NCI-H1417 treated with DMSO at 0.1 percent for 48 hours (cell line): ENCODE measurements around the gene OR2G3.

Experiments used
- DNase-seq: peaks from one replicate; lab custom pipeline; 2025; lab: John Stamatoyannopoulos, UW

Gene OR2G3

GRCh38 chr1:247605286-247605685 is at the start of gene OR2G3:
TSS of gene OR2G3 (plus strand) at chr1:247605586. CDS start at chr1:247605586, 0 bp downstream.
- DNase-seq, result no peak

DNA sequence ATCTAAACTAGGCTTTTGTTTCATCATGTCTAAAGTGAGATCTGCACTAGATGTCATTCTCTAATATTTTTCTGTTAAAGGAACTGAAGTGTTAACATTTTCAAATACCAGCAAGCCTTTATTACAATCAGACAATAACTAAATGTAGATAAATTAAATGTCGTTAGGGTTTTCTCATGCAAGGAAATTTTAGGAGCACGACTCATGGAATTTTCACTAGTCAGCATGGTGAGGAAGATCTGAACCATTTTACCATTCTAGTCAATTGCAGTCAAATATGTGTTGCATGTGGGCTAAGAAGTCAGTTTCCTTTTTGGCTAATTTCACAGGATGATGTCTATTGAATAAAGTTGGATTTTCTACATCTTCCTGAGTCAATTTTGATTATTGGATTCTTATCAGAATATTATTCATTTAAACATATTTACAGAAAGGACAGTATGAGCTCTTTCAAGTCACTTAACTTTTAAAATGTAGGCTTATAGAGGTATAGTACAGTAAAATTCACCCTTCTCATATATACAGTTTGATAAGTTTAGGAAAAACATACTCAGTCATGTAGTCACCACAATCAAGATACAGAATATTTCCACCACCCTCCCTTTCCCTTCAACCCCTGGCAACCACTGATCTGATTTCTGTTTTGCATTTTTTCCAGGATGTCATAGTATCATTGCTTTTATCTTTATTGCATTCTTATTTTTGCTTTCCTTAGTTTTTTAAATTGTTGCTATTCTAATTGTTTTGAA is 47.3 kb upstream of the OR2G3 start:
- DNase-seq, result no peak

DNA sequence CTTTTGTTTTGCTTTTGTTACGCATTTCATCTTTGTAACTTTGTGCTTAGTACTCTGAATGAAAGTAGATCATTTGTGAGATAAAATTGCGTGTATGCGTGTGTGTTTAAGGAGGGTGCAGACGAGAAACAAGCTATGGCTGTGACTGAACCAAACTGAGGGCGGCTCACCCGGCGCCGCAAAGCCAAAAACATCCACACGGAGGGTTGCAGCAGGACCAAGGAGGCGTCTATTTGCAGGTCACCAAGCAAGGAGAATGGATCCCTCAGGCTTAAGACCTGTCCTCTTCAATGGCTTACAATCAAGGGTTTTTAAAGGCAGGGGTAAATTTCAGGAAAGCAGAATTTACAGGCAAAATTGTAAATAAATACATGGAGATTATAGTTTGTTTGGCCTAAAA is 43.7 kb upstream of the OR2G3 start:
- no peak for DNase-seq

DNA sequence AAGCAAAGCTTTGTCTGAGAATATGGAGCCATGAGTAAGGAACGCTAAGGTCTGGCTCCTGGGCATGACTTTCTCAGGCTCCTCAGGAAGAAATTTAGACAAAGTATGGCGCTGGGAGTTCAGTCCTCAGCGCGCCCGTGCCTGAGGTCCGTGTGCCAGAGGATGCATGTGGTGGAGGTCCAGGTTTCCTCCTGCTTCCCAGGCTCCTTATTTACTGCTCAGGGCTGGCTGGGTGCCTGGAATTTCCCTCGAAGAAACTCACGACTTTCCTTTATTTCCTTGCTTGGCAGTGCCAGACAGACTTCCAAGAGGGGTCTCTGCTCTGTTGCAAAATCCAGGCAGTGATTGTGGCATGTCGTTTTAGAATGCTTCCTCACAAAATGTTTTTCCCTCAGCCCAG is 43.2 kb upstream of the OR2G3 start:
- DNase-seq, result no peak

DNA sequence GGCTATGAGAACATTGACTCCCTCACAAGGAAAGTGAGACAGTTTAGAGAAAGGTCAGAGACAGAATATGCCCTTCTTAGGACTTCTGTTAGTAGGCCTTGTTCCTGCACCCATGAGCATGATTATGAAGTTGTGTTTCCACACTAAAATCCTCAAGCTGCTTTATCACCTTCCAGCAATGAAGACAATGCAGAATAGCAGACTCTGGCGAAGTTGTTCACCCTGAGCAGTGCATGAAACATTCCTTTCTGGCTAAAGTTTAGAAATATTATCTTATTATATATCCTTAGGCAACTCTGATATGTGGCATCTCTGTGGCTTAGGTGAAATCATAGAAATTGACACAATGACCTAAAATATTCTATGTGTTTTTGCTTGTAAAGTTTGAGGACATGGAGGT is 31.1 kb upstream of the OR2G3 start:
- no peak for DNase-seq

DNA sequence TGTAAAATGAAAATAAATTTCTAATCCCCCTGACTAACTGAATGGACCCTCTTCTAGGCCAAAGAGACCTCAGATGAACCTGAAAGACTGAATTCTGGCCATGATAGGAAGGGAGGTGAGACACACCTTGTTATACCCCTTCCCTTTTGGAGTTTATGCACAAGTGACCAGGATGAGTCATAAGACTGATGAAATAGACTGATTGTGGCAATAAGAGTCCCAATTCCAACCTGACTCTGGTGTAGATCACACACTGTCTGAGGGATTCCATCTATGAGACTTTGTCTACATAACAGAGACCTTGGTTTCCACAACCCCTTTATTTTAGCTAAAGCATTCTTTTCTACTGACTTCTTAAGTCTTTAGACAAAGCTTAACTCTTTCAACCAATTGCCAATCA is 30.7 kb upstream of the OR2G3 start:
- DNase-seq, result no peak

DNA sequence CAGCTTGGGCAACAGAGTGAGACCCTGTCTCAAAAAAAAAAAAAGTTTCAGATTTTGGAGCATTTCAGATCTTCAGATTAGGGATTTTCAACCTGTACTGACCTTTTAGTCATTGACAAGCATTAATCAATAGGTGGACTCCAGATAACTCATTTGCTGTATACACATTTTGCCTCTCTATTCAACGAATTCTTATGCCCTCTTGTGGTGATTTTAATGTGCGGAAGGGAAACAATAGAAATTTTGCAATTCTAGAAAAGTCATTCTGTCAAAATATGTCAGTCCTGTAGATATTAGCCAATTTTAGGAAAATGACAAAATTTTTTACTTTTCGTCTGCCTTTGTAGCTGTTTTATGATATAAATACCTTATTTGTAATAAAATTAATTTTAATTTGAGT is 28.9 kb upstream of the OR2G3 start:
- DNase-seq, result no peak

DNA sequence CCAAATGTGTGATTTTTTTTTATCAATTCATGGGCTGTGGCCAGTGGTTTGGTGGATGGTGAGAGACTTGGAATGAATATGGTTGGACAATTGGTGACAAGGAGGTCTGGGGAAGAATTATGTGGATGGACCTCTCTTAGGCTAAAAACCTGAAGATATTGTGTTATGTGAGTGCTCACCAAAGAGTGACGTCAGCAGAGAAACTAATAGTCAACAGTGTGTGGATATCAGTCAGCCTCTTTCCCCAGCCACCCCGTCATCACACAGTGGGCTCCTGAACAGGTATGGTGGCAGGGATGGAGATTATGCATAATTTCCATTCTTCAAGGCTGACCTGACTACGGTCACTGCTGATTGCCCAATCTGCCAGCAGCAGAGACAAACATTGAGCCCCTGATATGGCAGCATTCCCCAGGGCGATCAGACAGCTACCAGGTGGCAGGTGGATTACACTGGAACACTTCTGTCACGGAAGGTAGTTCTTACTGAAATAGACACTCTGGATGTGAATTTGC is 26.4 kb upstream of the OR2G3 start:
- DNase-seq, result no peak

- no peak for DNase-seq
Observed at GRCh38 chr1:247588060-247588459, 17.3 kb upstream of the OR2G3 start, which contains the start of gene OR2G2. TSS of gene OR2G2 (plus strand) at chr1:247588360. CDS start at chr1:247588360, 0 bp downstream.

DNA sequence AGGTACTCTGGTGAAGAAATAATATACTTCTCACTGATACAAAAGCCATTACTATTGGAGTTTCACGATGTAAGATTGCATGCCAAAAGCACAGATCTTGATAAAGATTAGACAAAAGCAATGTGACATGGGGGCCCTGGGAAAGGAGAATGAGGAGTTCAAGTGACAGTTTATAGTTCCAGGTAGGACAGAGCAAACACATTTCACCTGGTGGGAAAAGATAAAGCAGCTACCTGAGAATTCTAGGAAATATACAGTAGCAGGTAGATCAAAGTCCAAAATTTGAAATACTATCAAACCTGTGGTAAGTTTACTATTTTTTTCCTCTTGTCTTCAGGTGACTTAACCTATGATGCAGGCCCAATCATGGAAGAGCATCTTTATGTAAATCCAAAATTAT is 8.0 kb downstream of the OR2G3 start:
- DNase-seq, result no peak

GRCh38 chr1:247614625-247615024 is 9.2 kb downstream of the OR2G3 start:
- DNase-seq, result no peak

GRCh38 chr1:247627951-247628350 is 22.6 kb downstream of the OR2G3 start:
- DNase-seq, result no peak

DNA sequence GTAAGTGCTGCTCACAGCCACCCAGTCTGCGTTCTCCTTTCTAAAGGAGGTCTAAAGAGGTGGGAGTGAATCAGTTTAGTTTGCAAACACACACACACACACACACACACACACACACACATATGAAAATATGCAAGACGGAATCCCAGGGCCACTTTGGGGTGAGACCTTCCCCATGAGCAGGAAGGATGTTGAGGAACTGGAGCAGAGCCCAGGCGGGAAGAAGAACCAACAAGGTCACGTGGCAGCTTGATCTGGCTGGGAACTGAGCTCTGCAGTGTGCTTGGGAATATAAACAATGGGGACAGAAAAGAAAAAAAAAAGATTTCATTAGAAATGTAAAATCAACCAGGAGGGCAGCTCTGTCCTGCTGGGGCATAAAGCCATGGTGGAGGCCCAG is 32.6 kb downstream of the OR2G3 start:
- DNase-seq, result no peak

GRCh38 chr1:247638781-247639180 is 33.4 kb downstream of the OR2G3 start:
- DNase-seq, result no peak

- DNase-seq, result no peak
Observed at GRCh38 chr1:247639381-247639981, 34.1 kb downstream of the OR2G3 start.

- no peak for DNase-seq
Observed at GRCh38 chr1:247642742-247643141, 37.4 kb downstream of the OR2G3 start.

- no peak for DNase-seq
Observed at GRCh38 chr1:247646867-247647266, 41.5 kb downstream of the OR2G3 start.

DNA sequence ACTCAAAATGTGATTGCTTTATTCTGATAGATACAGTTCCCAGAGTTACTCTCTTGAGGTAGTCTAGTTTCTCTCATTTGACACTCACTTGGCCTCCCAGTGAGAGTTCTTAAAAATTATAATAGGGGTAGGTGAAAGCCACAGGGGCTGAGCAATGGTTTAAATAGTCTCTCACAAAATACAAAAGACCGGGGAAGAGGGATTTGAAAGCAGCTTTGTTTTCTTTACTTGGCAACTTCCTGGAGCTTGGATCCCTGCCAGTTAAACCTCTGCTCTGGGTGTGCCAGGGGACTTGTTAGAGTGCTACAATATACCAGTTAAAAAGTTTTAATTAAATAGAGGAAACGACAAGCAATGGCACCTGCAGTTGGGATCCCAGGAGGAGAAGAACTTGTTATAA is 42.5 kb downstream of the OR2G3 start:
- DNase-seq, result no peak

GRCh38 chr1:247653040-247653439 is 47.7 kb downstream of the OR2G3 start:
- DNase-seq, result no peak
